ENCODE measurements around the gene HM13.

- TF ChIP-seq TAF1 (conservative IDR thresholded peaks at IDR 0.05): no peak
- no peak for TF ChIP-seq CTCF (IDR thresholded peaks at IDR 0.05; ENCODE audit: low read depth, low read length, missing input control)
- no peak for TF ChIP-seq GABPA (IDR thresholded peaks at IDR 0.05 in 1 of 2, conservative IDR thresholded peaks at IDR 0.05 in 1 of 2)
- TF ChIP-seq RXRA (IDR thresholded peaks at IDR 0.05): no peak
- TF ChIP-seq REST (IDR thresholded peaks at IDR 0.05): no peak
- TF ChIP-seq HNF4G (IDR thresholded peaks at IDR 0.05): no peak
These were observed 101.2 kb downstream of the HM13 start for GRCh38 chr20:31615416-31615815.

All from liver (tissue), 3 donors.